Left ventricle myocardium inferior (tissue), 1 donor: ENCODE results near the gene KRT72. TPM values are rescaled to one million over a fixed set of nuclear protein-coding genes. Genes with fewer than 3 reads are reported as not detected.
"Not testable (repeated sequence)": the region's sequence is repeated elsewhere in the genome, so short reads cannot be mapped to it uniquely, and the experiment has no call there.

Source experiments
- DNase-seq: peaks from one replicate; pipeline ENCODE4 v3.0.0-alpha.2; 2020
- H3K27ac ChIP-seq: fragments of 200-600 bp; replicated peaks from 2 replicates; pipeline ENCODE4 v1.8.0; 2021
- H3K27me3 ChIP-seq: fragments of 200-600 bp; 2 replicates; pipeline ENCODE4 v1.8.0; 2021; ENCODE audit warnings: low read depth
- H3K36me3 ChIP-seq: fragments of 200-600 bp; 2 replicates; pipeline ENCODE4 v1.8.0; 2021
- H3K4me1 ChIP-seq: fragments of 200-600 bp; 2 replicates; pipeline ENCODE4 v1.8.0; 2021
- H3K4me3 ChIP-seq: fragments of 200-600 bp; 2 replicates; pipeline ENCODE4 v1.8.0; 2021; ENCODE audit warnings: mild to moderate bottlenecking, moderate library complexity
- H3K9me3 ChIP-seq: fragments of 200-600 bp; replicated peaks from 2 replicates; pipeline ENCODE4 v1.8.0; 2021
- intact Hi-C: fragments of 100-400 bp; cut with micrococcal nuclease; formaldehyde crosslinking; loops from one replicate; pipeline ENCODE4 v1.11.0; 2022
- total RNA-seq: library from RNA; stranded (reverse); fragmentation: NEBNext Ultra II Directional; extraction: Animal tissue kit (Norgen Biotek cat#: 25700); gene quantifications from one replicate; pipeline ENCODE4 v1.2.1, GENCODE V29; 2021
- TF ChIP-seq, protein P1 (sequence below): fragments of 200-600 bp; IDR thresholded peaks from 2 replicates; pipeline ENCODE4 v1.8.0; 2021; ENCODE audit warnings: antibody characterized with exemption, mild to moderate bottlenecking, borderline replicate concordance
- donor health status: DM: no; HTN: yes; CAD: no; lungs with severe emphysema.

Gene KRT72
- total RNA-seq, 1 donor from 2014 or later: not detected

DNA sequence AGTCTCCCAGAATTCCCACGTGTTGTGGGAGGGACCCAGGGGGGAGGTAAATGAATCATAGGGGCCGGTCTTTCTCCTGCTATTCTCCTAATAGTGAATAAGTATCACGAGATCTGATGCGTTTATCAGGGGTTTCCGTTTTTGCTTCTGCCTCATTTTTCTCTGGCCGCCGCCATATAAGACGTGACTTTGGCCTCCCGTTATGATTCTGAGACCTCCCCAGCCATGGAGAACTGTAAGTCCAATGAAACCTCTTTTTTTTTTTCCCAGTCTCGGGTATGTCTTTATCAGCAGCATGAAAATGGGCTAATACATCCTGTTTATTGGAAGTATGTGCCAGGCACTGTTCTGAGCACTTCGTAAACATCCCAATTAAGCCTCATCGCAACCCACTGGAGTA, 788 bp downstream of the KRT72 start:
- no peaks in the 10 kb centered on the region for H3K9me3 ChIP-seq
- peaks cover 91% of the 10 kb centered on the region for H3K27me3 ChIP-seq
- H3K4me3 ChIP-seq: no peak overlapping the region
- H3K36me3 ChIP-seq: no peaks in the 10 kb centered on the region
- H3K27ac ChIP-seq: no peak overlapping the region
- H3K4me1 ChIP-seq: peaks cover 4% of the 10 kb centered on the region
- DNase-seq: no peak
- intact Hi-C loops: no loop called here
- TF ChIP-seq, protein P1, sequence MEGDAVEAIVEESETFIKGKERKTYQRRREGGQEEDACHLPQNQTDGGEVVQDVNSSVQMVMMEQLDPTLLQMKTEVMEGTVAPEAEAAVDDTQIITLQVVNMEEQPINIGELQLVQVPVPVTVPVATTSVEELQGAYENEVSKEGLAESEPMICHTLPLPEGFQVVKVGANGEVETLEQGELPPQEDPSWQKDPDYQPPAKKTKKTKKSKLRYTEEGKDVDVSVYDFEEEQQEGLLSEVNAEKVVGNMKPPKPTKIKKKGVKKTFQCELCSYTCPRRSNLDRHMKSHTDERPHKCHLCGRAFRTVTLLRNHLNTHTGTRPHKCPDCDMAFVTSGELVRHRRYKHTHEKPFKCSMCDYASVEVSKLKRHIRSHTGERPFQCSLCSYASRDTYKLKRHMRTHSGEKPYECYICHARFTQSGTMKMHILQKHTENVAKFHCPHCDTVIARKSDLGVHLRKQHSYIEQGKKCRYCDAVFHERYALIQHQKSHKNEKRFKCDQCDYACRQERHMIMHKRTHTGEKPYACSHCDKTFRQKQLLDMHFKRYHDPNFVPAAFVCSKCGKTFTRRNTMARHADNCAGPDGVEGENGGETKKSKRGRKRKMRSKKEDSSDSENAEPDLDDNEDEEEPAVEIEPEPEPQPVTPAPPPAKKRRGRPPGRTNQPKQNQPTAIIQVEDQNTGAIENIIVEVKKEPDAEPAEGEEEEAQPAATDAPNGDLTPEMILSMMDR: no peak

DNA sequence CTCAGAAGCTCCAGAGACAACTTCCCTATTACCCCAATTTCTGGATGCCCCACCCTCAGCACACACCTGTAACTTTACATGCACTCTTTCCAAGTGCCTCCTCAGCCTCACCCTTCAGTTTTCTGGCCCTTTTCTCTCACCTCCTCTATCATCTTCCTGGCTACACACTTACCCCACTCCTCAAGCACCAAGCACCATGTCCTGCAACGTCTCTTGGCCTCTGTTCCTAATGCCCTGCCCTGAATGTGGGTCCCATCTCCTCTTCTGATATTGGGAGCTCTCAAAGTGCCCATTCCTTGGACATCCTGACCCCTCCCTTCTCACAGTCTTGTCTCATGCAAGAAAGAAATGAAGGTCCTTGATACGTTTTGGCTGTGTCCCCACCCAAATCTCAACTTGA, 1.2 kb downstream of the KRT72 start:
- H3K4me1 ChIP-seq: peaks cover 4% of the 10 kb centered on the region
- H3K9me3 ChIP-seq: no peaks in the 10 kb centered on the region
- no peaks in the 10 kb centered on the region for H3K36me3 ChIP-seq
- H3K27ac ChIP-seq: no peak overlapping the region
- H3K27me3 ChIP-seq: peaks cover 90% of the 10 kb centered on the region
- H3K4me3 ChIP-seq: no peak overlapping the region
- DNase-seq: no peak
- TF ChIP-seq, protein P1: no peak
- intact Hi-C loops: no loop called here

DNA sequence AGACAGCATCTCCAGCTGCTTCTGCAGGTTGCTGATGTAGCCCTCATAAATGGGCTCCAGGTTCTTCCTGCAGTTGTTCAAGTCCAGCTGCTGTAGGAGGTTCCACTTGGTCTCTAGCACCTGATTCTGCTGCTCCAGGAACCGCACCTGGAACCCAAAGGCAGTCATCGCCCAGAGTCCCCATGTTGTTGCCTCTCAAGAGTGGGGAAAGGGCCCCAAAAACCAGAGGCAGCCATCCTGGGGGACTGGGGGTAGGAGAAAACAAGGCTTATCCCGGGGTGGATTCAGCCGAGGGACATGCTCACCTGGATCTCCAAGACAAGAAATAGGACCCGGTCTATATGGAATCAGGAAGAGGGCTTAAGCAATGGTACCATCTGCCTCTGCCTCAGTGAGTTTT, 2.3 kb downstream of the KRT72 start:
- peaks cover 3% of the 10 kb centered on the region for H3K9me3 ChIP-seq
- intact Hi-C loops: no loop called here
- no peaks in the 10 kb centered on the region for H3K36me3 ChIP-seq
- peaks cover 4% of the 10 kb centered on the region for H3K4me1 ChIP-seq
- no peak overlapping the region for H3K4me3 ChIP-seq
- TF ChIP-seq, protein P1: no peak
- DNase-seq: no peak
- H3K27ac ChIP-seq: no peak overlapping the region
- peaks cover 87% of the 10 kb centered on the region for H3K27me3 ChIP-seq

DNA sequence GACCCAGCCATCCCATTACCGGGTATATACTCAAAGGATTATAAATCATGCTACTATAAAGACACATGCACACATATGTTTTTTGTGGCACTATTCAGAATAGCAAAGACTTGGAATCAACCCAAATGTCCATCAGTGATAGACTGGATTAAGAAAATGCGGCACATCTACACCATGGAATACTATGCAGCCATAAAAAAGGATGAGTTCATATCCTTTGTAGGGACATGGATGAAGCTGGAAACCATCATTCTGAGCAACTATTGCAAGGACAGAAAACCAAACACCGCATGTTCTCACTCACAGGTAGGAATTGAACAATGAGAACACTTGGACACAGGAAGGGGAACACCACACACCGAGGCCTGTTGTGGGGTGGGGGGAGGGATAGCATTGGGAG, 7.0 kb downstream of the KRT72 start:
- DNase-seq, H3K9me3 ChIP-seq, H3K4me1 ChIP-seq, intact Hi-C loops, H3K27ac ChIP-seq, H3K4me3 ChIP-seq, H3K36me3 ChIP-seq: not testable (repeated sequence)
- H3K27me3 ChIP-seq: peaks cover 79% of the 10 kb centered on the region

DNA sequence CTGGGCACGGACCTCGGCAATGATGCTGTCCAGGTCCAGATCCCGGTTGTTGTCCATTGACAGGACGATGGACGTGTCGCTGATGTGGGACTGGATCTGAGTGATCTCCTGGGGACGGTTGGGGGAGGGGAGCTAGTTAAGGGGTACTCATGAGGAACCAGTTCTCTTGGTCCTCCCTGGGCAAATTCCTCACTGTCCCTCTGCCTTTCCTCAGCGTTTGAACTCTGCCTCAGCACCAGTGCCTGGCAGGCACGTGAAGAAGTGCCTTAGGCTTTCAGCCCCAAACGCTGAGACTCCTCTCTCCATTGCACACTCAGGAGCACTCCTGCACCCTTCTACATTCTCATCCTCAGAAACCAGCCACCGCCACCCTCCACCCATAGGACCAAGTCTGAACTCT, 9.7 kb downstream of the KRT72 start:
- TF ChIP-seq, protein P1: no peak
- Histone ChIP-seq H3K4me3 (no peak overlapping the region), H3K27ac (no peak overlapping the region), H3K36me3 (no peaks in the 10 kb centered on the region), H3K27me3 (peaks cover 72% of the 10 kb centered on the region), H3K9me3 (peaks cover 3% of the 10 kb centered on the region), H3K4me1 (no peaks in the 10 kb centered on the region)
- DNase-seq: no peak
- intact Hi-C loops: no loop called here

DNA sequence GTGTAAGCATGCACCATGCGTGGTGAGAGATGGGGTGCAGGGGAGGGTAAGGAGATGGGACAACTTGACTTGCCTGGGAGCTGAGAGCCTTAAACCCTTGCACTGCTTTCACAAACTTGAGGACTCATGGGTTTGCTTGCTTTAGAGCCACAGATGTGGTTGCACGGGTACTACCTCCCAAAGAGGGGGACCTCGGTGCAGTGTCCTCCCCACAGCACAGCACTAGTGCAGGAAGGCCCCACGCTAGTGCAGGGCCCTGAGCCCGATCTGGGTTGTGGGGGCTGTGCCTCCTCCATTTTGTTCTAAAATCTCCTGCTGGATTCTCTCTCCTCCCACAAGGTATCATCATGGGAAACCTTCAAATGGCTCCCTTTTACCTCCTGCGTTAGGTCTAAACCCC, 11.2 kb downstream of the KRT72 start:
- peaks cover 3% of the 10 kb centered on the region for H3K9me3 ChIP-seq
- no peaks in the 10 kb centered on the region for H3K36me3 ChIP-seq
- intact Hi-C loops: no loop called here
- H3K4me3 ChIP-seq: no peak overlapping the region
- H3K4me1 ChIP-seq: no peaks in the 10 kb centered on the region
- peaks cover 60% of the 10 kb centered on the region for H3K27me3 ChIP-seq
- no peak for DNase-seq
- no peak overlapping the region for H3K27ac ChIP-seq
- TF ChIP-seq, protein P1: no peak
